Stomach (tissue), 9 donors: ENCODE data around the gene CFAP53. TPM values are rescaled to one million over a fixed set of nuclear protein-coding genes. Genes with fewer than 3 reads are reported as not detected.
"Not testable (repeated sequence)": the region's sequence is repeated elsewhere in the genome, so short reads cannot be mapped to it uniquely, and the experiment has no call there.

ENCODE experiments used
- DNase-seq, 2 donors: peaks; one replicate each; pipeline versions ENCODE4 v3.0.0 to v3.0.0-alpha.2; 2013 to 2019
- H3K27ac ChIP-seq, 5 donors: fragments of 200-600 bp in 4 of 5; sonication (generic) in 4 of 5; one replicate each; pipeline ENCODE4 v1.5.1; 2013 to 2019; ENCODE audit warnings: mild to moderate bottlenecking in 1 of 5, moderate library complexity in 1 of 5
- H3K27me3 ChIP-seq, 3 donors: fragments of 200-600 bp; sonication (generic); one replicate each; pipeline ENCODE4 v1.5.1; 2017 to 2019; ENCODE audit warnings: mixed run types in 1 of 3
- H3K36me3 ChIP-seq, 4 donors: fragments of 200-600 bp; sonication (generic); 1 replicate in 3 of 4; 2 replicates in 1 of 4; pipeline ENCODE4 v1.5.1; 2016 to 2019
- H3K4me1 ChIP-seq, 4 donors: fragments of 200-600 bp; sonication (generic); one replicate each; pipeline ENCODE4 v1.5.1; 2016 to 2019
- H3K4me3 ChIP-seq, 4 donors: fragments of 200-600 bp; sonication (generic) in 3 of 4; one replicate each; pipeline ENCODE4 v1.5.1; 2016 to 2019; ENCODE audit warnings: mild to moderate bottlenecking in 1 of 4
- H3K9me3 ChIP-seq, 4 donors: fragments of 200-600 bp; sonication (generic); one replicate each; pipeline ENCODE4 v1.5.1; 2016 to 2019
- EP300 ChIP-seq: sonication (generic); formaldehyde crosslinking; IDR thresholded peaks from one replicate; pipeline ENCODE4 v1.6.1; 2017; ENCODE audit warnings: antibody characterized with exemption
- POLR2A ChIP-seq, 4 donors: fragments of 450-650 bp; IDR thresholded peaks; one replicate each; pipeline ENCODE4 v1.6.1; 2016; ENCODE audit warnings: antibody characterized with exemption in 4 of 4, control low read depth in 2 of 4, mild to moderate bottlenecking in 1 of 4, moderate library complexity in 1 of 4
- POLR2AphosphoS5 ChIP-seq, 3 donors: sonication (generic); formaldehyde crosslinking; IDR thresholded peaks; one replicate each; pipeline ENCODE4 v1.6.1; 2016; ENCODE audit warnings: antibody characterized with exemption in 3 of 3
- WGBS, 5 donors: extraction: QIAGEN DNeasy Blood & Tissue Kit in 3 of 5; methylation state at CpG; one replicate each; pipeline versions ENCODE4 v1.1.5 to v1.1.7; 2013 to 2018; 5-methylcytosine and 5-hydroxymethylcytosine counted together
- intact Hi-C: fragments of 100-400 bp; cut with DNase I; formaldehyde crosslinking; loops from one replicate; pipeline ENCODE4 v1.15.1; 2023; ENCODE audit warnings: low total_unique reads
- polyA plus RNA-seq, 3 donors: library from polyadenylated mRNA; stranded (reverse); fragments of 200-250 nt; gene quantifications; one replicate each; pipeline ENCODE4 v1.2.3, GENCODE V29; 2013
- total RNA-seq, 5 donors: library from RNA; depleted of rRNA; stranded (reverse); fragments of >200 nt; gene quantifications; one replicate each; pipeline versions ENCODE4 v1.1.0 to v1.2.3, GENCODE V29; 2014 to 2016
- TF ChIP-seq, protein P1 (sequence below), 7 experiments: fragments of 450-650 bp in 4 of 7; fragments of 200-600 bp in 3 of 7; sonication (generic) in 3 of 7; IDR thresholded peaks; one replicate each; pipeline ENCODE4 v1.5.1; 2016 to 2019; ENCODE audit warnings: antibody characterized with exemption in 7 of 7, control low read depth in 2 of 7, mild to moderate bottlenecking in 1 of 7
- donor health status: healthy with polysubstance abuse.
- donor health status: Bipolar disorder and iron deficiency.
- donor health status: healthy.

Gene CFAP53
- total and polyA plus RNA-seq, 8 donors, result 0.25 to 4.1 (median 0.73) TPM; not detected in 4

DNA sequence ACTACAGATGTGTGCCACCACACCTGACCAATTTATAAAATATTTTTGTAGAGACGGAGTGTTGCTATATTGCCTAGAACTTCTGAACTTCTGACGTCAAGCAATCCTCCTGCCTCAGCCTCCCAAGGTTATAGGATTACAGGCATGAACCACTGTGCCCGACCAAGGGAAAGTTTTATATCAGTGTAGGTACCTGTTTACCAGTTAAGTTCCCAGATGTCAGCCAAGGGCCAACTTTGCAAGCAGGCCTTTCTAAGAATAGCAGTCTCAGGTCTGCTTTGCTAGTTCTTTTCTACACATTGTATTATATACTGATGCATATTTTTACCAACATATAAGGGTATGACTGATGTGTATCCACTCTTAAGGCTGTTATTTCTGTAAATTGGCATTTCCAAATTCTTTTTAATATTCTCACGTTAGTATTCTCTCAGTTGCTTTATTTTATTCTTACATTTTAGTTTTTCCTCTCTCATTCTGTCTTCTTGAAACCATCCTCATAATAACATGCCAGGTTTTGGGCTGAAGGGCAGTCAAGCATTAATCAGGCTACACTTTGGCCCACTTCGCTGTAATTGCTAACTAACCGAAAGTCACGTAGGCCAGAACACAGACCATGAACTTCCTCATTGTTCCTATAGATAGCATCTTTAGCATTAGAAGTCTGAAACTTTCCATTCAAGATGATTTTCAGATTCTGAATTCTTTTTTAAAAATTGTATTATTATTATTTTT, 46.2 kb upstream of the CFAP53 start:
- peaks cover 6 to 13% (median 12%) of the 10 kb centered on the region in 4 donors for H3K4me1 ChIP-seq
- H3K36me3 ChIP-seq, result no peaks in the 10 kb centered on the region
- WGBS, 5 donors, result 71 to 81% (median 78%) methylated on average over 7 of the region's 7 CpGs
- no peak overlapping the region for H3K4me3 ChIP-seq
- H3K27me3 ChIP-seq, result no peaks in the 10 kb centered on the region
- no peak for DNase-seq
- TF ChIP-seq POLR2AphosphoS5 (IDR thresholded peaks at IDR 0.05), result no peak
- H3K9me3 ChIP-seq, result no peaks in the 10 kb centered on the region
- peak overlapping the region in 2 of 5 donors; percentile 33 to 34 for H3K27ac ChIP-seq
- intact Hi-C loops, result no loop called here

DNA sequence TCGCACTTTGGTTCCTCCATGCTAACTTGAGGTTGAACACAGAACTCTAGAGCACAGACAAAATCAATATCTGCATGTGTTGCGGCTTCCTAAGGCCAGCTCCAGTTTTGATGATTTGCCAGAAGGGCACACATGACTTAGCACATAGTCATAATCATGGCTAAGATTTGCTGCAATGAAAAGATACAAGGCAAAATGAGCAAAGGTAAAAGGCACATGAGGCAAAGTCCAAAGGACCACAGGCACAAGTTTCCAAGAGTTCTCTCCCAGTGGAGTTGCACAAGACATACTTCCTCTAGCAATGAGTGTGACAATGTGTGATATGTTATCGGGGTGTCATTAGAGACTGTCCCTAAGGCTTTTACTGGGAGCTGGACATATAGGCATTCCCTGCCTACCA, 45.4 kb upstream of the CFAP53 start:
- Histone ChIP-seq H3K36me3 (no peaks in the 10 kb centered on the region), H3K9me3 (no peaks in the 10 kb centered on the region), H3K27ac (no peak overlapping the region), H3K4me3 (no peak overlapping the region), H3K27me3 (no peaks in the 10 kb centered on the region), H3K4me1 (peaks cover 6 to 21% (median 20%) of the 10 kb centered on the region in 4 donors)
- 78 to 91% (median 87%) methylated on average over 3 of the region's 3 CpGs for WGBS, 5 donors
- intact Hi-C loops, result no loop called here
- DNase-seq, result no peak
- TF ChIP-seq, protein P1, sequence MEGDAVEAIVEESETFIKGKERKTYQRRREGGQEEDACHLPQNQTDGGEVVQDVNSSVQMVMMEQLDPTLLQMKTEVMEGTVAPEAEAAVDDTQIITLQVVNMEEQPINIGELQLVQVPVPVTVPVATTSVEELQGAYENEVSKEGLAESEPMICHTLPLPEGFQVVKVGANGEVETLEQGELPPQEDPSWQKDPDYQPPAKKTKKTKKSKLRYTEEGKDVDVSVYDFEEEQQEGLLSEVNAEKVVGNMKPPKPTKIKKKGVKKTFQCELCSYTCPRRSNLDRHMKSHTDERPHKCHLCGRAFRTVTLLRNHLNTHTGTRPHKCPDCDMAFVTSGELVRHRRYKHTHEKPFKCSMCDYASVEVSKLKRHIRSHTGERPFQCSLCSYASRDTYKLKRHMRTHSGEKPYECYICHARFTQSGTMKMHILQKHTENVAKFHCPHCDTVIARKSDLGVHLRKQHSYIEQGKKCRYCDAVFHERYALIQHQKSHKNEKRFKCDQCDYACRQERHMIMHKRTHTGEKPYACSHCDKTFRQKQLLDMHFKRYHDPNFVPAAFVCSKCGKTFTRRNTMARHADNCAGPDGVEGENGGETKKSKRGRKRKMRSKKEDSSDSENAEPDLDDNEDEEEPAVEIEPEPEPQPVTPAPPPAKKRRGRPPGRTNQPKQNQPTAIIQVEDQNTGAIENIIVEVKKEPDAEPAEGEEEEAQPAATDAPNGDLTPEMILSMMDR (IDR thresholded peaks at IDR 0.05), result no peak
- TF ChIP-seq POLR2AphosphoS5 (IDR thresholded peaks at IDR 0.05) (no peak), EP300 (no peak), POLR2A (IDR thresholded peaks at IDR 0.05) (no peak)

DNA sequence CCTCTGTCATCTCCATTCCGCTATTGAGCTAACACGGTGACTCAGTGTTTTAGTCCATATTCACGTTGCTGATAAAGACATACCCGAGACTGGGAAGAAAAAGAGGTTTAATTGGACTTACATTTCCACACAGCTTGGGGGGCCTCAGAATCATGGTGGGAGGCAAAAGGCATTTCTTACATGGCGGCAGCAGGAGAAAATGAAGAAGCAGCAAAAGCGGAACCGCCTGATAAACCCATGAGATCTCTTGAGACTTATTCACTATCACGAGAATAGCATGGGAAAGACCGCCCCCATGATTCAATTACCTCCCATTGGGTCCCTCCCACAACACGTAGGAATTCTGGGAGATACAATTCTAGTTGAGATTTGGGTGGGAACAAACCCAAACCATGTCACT, 43.8 kb upstream of the CFAP53 start:
- intact Hi-C loops, result no loop called here
- 79 to 87% (median 85%) methylated on average over 10 of the region's 10 CpGs for WGBS, 5 donors
- TF ChIP-seq, protein P1 (IDR thresholded peaks at IDR 0.05), result no peak
- no peak for TF ChIP-seq POLR2A (IDR thresholded peaks at IDR 0.05)
- TF ChIP-seq POLR2AphosphoS5 (IDR thresholded peaks at IDR 0.05), result no peak
- no peak for TF ChIP-seq EP300

DNA sequence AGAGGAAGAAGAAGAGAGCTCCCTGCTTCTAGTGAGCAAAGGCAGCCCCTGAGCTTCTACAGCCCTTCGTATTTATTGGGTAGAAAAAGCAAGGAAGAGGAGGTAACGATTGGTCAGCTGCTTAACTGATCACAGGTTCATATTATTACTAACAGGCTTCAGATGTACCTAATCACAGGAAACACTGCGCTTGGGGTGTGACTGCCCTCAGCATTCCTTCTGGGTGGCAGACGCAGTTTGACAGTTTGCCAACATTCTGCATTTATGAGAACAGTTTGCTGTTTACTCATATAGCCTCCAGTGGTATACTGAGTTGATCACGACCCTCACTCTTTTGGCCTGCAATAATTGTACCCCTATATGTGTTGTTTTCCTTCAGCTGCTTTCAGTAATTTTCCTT, 42.6 kb upstream of the CFAP53 start:
- H3K4me3 ChIP-seq, DNase-seq, H3K9me3 ChIP-seq, H3K36me3 ChIP-seq, intact Hi-C loops, H3K27me3 ChIP-seq: not testable (repeated sequence)
- peaks cover 6 to 22% (median 21%) of the 10 kb centered on the region in 4 donors for H3K4me1 ChIP-seq
- WGBS, 5 donors, result 41 to 63% (median 54%) methylated on average over 5 of the region's 5 CpGs
- peak overlapping the region in 1 of 5 donors; percentile 54 for H3K27ac ChIP-seq

More for the DNA sequence above, 43.8 kb upstream of the CFAP53 start:
- no peaks in the 10 kb centered on the region for H3K36me3 ChIP-seq
- H3K4me1 ChIP-seq, result peaks cover 6 to 22% (median 21%) of the 10 kb centered on the region in 4 donors
- peaks cover 0 to 1% (median under 1%) of the 10 kb centered on the region in 4 donors for H3K9me3 ChIP-seq
- no peak for DNase-seq
- no peaks in the 10 kb centered on the region for H3K27me3 ChIP-seq
- H3K4me3 ChIP-seq, result no peak overlapping the region
- no peak overlapping the region for H3K27ac ChIP-seq

DNA sequence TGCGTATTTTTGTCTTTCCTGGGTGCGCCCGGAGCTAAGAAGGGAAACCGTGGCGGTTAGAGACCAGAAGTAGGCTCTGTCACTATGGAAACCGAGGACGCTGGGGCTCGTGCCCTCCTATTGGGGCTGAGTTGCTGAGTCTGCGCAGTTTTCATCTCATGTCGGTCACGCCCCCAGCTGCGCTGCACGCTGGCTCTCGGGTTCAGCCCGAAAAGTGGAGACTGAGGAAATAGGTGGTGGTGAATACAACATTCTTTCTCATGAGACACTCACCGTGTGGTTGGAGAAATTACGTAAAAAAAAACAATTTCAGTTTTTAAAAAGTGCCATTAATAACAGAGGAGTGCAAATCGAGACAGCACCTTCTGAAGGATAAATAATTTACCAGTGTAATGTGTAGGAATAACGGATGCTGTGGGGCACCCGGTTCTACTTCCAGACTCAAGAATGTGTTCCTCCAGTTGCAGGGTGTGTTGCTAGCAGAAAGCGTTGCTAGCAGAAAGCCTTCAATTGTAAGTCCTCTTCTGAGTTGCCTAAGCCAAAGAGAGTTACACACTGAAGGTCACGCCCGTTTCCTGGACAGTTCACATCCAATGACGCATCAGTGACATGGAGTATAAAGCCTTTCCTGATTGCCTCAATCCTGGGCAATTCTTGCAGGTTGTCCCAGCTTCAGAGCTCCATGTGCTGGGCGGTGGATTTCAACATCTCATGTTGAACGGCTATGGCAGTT, 41.6 kb upstream of the CFAP53 start:
- H3K9me3 ChIP-seq, result peaks cover 0 to 8% (median 2%) of the 10 kb centered on the region in 4 donors
- TF ChIP-seq POLR2A (IDR thresholded peaks at IDR 0.05) (no peak), POLR2AphosphoS5 (IDR thresholded peaks at IDR 0.05) (peak in 1 of 3 donors; percentile 73)
- 3 to 6% (median 4%) methylated on average over 26 of the region's 26 CpGs for WGBS, 5 donors
- peaks cover 0 to 16% (median 1%) of the 10 kb centered on the region in 3 donors for H3K27me3 ChIP-seq
- peak overlapping the region in 3 of 5 donors; percentile 12 to 54 (median 51) for H3K27ac ChIP-seq
- H3K36me3 ChIP-seq, result no peaks in the 10 kb centered on the region
- intact Hi-C loops, result no loop called here
- H3K4me3 ChIP-seq, result peak overlapping the region; percentile 44 to 60 (median 54)
- peak; percentile 93 to 97 for DNase-seq
- H3K4me1 ChIP-seq, result peaks cover 6 to 22% (median 21%) of the 10 kb centered on the region in 4 donors
